ENCODE results near the gene ZNF672.

The ZNF672 gene

GRCh38 chr1:248838357-248839167 lies 538 bp downstream of the ZNF672 start:
- peak; percentile 88 for DNase-seq

- DNase-seq = no peak
These were observed 1.1 kb downstream of the ZNF672 start for GRCh38 chr1:248839168-248839555.

DNA sequence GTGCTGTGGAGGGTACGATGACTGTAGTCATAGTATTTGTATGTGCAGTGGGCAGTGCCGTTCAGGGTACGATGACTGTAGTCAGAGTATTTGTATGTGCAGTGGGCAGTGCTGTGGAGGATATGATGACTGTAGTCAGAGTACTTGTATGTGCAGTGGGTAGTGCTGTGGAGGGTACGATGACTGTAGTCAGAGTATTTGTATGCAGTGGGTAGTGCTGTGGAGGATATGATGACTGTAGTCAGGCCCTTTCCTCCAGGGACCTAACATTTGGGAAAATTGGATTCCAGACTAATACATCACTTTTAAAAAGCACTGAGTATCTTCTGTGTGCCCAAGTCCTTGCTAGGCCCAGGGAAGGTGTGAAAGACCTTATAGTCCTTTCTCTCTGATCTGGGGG lies 2.9 kb downstream of the ZNF672 start:
- no peak for DNase-seq

DNA sequence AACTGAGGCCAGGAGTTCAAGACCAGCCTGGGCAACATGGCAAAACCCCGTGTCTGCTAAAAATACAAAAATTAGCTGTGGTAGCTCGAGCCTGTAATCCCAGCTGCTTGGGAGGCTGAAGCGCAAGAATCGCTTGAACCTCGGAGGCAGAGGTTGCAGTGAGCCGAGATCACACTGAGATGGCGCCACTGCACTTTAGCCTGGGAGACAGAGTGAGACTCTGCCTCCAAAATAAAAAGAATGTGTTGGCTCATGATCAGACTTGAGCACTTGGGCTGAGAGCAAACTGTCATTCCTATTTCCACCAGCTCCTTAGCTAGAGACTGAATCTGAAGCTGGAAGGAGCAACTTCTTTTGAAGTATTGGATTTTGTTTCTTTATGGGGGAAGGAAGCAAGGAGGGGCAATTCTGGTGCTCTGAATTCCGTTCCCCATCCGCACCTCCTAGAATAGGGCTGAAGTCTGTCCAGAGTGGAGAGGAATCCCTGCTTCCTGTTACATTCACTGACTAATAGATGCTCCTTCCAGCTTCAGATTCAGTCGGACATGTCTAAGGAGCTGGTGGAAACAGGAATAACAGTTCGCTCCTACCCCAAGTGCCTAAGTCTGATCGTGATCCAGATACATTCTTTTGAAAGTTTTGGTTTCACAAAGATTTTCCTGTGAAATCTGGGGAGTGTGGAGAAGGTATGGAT lies 3.8 kb downstream of the ZNF672 start:
- no peak for DNase-seq

DNA sequence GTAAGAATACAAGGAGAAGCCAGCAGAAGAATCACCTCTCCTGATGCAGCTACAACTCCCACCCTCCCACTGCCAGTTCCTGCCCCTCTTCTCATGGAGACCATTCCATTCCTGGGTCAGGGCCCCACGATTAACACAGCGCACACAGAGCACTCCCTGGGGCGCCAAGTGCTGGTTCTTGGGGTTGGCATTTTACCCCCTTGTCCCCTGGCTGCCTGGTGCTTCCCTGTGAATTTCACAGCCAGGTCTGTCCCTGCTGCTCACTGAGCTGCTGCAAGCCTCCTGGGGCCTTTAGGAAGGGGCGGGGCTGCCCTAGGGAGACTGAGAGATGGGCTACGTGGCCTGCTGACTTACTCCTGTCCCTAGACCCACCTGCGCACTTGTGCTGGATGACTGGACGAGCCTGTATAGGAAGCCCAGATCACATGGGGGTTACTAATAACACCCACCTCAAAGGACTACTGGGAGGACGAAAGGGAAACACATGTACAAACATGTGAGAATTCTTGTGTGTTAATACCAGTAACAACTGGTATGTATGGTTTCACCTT lies 4.8 kb downstream of the ZNF672 start:
- DNase-seq = no peak

DNA sequence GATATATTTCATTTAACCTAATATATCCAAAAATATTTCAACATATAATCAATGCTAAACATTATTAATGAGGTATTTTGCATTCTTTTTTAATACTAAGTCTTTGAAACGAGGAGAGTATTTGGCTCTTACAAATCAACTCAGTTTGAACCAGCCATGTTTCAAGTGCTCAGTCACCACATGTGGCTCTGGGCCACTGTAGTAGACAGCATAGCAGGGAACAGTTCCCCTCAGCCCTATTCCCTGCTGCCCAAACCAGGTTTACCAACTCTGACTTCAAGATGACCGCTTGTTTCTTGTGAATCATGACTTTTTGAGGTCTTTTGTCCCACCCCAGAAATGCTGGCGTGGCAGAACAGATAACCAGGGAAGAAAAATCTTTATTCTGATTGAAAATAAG lies 5.7 kb downstream of the ZNF672 start:
- no peak for DNase-seq

DNA sequence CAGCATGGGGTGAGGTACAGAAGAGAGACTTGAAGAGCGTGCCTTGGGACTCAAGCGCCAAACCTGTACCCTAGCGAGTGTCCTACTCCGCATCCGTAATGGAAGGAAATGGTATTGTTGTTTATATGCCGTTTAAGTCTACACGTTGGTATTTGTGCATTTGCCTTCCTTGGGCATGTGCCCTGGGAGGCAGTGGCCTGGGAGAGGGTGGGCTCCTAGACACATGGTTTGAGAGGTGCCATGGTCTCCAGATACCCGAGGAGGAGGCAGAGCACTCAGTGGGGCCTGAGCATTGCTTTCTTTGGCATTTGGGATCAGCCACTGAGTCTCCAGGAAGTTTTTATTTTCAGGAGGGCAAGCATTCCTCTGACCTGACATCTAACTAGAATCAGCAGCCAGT lies 6.5 kb downstream of the ZNF672 start:
- DNase-seq = no peak

- no peak for DNase-seq
These were observed 9.3 kb downstream of the ZNF672 start for GRCh38 chr1:248847181-248847955.

DNA sequence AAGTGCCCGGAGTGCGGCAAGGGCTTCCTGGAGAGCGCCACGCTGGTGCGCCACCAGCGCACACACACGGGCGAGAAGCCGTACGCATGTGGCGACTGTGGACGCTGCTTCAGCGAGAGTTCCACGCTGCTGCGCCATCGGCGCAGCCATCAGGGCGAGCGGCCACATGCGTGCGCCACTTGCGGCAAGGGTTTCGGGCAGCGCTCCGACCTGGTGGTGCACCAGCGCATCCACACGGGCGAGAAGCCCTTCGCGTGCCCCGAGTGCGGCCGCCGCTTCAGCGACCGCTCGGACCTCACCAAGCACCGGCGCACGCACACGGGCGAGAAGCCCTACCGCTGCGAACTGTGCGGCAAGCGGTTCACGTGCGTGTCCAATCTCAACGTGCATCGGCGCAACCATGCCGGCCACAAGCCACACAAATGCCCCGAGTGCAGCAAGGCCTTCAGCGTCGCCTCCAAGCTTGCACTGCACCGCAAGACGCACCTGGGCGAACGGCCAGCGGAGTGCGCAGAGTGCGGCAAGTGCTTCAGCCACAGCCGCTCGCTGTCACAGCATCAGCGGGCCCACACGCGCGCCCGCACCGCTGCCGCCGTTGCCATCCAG lies 10.0 kb downstream of the ZNF672 start:
- no peak for DNase-seq

GRCh38 chr1:248848602-248849001 lies 10.6 kb downstream of the ZNF672 start:
- no peak for DNase-seq

DNA sequence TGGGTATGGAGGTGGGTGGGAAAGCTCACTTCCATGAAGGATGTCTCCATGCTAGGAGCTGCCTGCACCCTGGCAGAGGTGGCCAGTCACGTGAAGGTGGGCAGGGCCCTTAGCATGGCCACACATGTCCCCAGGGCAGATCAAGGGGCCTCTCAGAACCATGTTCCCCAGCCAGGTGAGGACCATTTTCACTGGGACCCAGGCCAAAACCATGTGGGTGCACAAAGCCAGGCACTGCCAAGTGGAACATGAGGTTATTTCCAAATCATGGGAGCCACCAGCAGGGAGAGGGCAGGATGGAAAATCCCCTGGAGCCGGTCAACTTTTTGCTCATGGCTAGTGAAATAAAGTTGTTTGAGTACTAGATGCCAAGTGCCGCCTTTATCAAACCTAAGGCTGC lies 11.1 kb downstream of the ZNF672 start:
- no peak for DNase-seq

- DNase-seq = no peak
These were observed 11.6 kb downstream of the ZNF672 start for GRCh38 chr1:248849637-248850036.

DNA sequence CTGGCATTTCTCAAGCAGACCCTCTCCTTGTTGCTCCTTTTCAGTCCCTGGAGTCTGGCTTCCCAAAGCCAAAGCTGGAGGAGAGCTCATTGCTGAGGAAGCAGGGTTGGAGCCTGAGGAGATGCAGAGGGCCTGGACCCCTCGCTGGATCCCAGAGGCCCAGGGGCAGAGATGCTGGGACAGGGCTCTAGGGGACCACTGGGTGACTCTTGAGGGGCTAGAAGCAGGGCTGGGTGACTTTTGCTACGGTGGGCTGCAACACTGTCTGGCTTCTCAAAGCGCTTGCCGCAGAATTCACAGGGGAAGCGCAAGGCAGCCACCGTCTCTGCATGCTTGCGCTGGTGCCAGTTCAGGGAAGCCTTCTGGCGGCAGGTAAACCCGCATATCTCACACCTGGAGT lies 12.1 kb downstream of the ZNF672 start:
- DNase-seq = no peak

DNA sequence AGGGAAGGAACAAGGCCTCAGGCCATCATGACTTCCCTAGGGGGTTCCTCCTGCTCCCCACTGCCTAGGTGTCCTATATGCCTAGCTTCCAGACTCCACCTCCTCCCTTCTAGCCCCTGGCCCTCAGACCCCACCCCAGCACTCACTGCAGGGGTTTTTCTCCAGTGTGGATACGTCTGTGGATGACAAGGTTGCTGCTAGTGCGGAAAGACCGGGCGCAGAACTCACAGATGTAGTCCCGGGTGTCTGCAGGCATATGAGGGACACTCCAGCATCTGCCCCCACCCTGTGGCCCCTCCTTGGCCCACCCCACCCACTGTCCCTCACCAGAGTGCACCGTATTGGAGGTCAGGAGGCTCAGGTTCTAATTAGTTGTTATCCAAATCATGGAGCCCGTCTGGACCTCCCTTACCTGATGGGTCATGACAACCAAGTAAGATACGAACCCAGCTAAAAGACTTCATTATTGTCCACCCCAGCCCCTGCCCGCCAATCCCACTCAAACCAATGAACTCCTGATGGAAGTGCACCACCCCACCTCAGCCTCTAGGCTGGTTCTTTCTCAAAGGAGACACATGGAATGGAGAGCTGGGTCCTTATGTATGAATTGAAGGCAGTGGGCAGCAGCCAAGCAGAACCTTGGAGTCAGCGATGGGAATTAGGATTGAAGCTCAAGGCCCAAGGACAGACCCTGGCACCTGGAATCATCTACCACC lies 12.7 kb downstream of the ZNF672 start:
- no peak for DNase-seq

DNA sequence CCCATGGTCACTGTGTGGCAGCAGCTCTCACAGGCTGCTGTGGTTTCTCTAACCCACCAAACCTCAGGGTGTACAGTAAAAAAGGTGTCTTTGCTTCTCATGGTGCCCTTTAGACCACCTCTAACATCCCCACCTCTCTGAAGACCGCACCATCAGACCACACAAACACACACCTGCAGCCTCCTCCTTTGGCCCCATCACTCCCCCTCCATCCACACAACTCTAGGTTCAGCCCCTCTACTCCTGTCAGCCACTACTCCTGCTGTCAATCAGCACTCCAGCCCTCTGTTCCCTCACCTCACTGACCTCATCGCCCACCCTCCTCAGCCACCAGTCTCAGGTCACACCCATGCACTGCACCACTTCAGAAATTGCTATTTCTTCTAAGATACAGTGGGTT lies 13.4 kb downstream of the ZNF672 start:
- no peak for DNase-seq

DNA sequence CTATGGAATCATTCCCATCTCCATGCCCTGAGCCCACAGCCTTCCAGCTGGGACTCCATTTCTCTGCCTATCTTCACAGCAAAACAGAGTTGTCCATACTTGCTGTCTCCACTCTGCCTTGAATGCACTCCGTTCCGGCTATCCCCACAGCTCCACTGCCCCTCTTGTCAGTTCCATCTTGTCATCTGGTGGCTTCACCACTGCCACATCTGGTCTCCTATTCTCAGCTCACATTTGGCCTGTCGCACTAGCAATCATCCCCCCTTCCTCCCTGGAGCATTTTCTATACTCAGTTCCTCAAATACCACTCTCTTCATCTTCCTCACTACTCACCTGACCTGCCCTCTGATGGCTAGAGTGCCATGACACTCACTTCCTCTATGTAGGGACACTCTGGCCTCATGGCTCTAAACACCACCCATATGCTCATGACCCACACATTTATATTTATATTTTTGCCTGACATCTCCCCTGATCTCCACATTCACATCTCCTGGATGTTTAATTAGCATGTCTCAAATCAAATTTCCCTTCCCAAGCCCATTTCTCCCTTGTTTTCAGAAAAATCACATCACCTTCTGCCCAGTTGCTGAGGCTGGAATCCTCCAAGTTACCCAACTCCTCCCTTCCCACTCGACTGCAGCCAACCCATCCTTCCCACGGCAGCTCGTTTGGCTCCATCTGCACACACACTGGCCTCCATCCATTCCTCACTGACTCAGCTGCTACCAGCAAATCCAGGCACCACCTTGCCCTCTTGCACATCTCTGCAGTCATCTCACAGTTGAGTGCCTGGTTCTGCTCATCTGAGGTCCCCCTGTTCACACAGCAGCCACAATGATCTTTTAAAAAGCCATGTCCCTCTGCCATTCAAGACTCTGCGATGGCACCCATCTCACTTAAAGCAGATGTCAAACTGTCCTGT lies 14.7 kb downstream of the ZNF672 start:
- DNase-seq = no peak

DNA sequence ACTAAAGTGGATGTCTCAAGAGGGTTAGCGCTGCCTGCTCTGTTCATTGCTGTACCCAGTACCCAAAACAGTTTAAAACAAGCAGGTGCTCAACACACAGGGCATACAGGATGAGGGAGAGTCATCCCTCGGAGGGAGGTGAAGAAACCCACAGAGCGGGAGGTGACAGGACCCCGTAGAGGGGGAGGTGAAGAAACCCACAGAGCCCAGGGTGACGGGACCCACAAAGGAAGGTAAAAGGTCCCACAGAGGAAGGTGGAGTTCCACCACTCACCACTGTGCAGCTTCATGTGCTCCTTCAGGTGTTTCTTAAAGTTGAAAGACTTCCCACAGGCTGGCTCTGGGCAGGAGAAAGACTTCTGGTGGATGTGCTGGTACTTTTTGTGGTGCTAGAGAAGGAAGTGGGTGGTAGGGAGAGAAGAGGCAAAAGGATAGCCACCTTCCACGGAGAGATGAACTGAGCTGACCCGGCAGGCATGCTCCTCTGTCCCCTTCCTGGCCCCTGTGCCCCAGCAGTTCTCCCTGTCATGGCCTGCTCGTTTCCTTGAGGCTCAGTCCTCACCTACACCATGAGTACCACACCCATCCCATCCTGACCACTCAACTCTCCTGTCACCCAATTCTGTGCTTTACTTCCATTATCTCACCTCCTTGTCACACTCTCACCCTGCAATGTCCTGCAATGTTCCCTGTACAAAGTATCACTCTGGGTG lies 15.8 kb downstream of the ZNF672 start:
- no peak for DNase-seq

- no peak for DNase-seq
These were observed 17.6 kb downstream of the ZNF672 start for GRCh38 chr1:248855580-248855979.

DNA sequence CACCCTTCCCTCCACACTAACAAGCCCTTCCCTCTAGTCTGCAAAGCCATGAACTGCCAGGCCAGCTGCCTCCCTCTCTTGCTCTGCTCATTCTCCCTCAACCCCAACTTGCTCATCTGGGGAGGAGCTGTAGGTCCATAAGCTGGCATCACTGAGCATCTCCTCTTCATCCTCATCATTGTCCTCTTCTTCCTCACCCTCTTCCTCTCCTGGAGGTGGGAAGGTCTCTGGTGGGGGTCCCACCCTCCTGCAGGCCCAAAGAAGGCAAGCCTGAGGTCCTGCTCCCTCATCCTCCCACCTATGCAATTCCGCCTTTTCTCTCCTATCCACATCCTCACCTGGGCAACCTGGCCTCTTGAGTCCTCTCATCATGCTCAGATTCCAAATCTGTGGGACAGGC lies 18.2 kb downstream of the ZNF672 start:
- DNase-seq = no peak

DNA sequence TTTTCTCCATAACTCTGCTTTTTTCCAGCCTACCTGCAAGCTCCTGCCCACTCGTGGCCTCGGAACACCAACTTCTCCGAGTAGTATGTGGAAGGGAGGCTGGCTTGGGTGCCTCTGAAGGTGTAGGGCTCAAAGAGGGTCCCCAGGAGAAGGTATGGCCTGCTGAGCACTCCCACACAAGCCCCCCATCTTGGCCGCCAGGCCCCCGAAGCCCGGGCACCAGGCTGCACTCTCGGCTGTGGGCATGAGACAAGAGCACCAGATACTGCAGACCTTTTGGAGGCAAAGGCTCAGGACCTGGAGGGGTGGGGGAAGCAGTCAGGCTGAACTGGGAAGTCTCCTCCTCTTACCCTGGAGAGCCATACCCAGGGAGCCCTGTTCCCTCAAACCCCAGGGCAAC lies 19.2 kb downstream of the ZNF672 start:
- no peak for DNase-seq

- DNase-seq = no peak
These were observed 19.7 kb downstream of the ZNF672 start for GRCh38 chr1:248857749-248858095.
